SW 1271 (cell line): ENCODE results near the gene SH3BP4.

Experiments used
- DNase-seq, 2 experiments: peaks; one replicate each; lab custom pipeline; 2025; lab: John Stamatoyannopoulos, UW

Gene SH3BP4

DNA sequence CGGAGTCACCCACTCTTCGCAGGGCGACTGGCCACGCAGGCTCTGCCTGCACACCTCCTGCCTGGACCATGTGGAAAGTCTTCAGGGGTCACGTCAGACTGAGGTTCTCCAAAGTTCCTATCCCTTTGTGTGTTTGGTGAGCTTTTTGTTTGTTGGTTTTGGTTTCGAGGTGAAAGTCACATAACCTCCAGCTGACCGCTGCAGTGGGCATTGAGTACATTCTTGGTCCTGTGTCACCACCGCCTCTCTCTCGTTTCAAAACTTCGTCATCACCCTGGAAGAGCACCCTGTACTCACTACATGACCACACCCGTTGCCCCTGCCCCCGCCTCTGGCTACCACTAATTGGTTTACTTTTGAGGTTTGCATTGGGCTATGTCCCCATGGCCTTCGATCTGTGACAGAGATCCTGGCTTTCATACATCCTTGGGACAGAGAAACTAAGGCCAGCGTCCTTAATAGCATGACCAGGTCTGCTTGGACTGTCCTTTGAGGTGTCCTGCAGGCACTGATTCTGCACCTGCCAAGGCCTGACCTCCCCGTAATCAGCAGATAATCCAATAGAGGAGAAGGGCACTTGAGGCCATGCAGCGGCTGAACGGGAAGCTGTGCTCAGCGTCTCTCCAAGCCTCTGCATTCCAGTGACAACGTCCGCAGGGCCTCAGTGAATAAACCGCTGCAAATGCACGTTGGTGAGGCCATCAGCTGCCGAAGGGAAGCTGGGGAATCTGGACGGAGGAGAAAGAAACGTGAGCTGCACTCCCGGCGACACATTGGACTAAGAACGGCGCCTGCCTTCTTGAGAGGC lies 46.8 kb downstream of the SH3BP4 start:
- DNase-seq: no peak

DNA sequence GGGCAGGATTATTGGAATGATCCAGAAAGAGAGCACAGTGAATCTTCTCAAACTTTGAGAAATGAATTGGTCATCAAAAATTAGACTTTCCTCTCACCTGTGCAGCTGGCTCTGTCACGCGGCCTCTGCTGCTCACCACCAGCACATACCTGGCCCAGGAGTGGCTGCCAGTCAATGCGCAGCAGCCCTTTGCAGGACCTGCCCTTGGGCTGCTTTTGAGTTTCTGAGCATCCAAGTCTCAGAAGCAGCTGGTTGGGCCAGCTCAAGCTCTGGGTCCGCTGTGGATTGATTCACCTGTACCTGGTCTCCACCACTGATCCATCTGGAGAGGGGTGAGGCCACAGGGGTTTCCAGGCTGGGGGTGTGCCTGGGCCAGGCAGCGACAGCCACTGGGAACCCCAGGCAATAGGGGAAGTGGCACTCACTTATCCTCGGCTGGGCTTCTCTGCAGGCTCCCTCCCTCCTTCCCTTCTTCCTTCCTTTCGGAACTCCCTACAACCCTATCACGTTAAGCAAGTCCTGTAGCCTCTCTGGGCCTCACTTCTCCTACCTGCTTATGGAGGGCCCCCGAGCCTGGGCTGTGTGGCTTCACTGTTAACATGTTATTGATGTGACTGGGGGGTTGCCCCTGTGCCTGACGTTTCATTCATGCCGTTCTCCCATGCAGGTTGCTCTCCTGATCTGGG lies 48.1 kb downstream of the SH3BP4 start:
- DNase-seq: no peak

DNA sequence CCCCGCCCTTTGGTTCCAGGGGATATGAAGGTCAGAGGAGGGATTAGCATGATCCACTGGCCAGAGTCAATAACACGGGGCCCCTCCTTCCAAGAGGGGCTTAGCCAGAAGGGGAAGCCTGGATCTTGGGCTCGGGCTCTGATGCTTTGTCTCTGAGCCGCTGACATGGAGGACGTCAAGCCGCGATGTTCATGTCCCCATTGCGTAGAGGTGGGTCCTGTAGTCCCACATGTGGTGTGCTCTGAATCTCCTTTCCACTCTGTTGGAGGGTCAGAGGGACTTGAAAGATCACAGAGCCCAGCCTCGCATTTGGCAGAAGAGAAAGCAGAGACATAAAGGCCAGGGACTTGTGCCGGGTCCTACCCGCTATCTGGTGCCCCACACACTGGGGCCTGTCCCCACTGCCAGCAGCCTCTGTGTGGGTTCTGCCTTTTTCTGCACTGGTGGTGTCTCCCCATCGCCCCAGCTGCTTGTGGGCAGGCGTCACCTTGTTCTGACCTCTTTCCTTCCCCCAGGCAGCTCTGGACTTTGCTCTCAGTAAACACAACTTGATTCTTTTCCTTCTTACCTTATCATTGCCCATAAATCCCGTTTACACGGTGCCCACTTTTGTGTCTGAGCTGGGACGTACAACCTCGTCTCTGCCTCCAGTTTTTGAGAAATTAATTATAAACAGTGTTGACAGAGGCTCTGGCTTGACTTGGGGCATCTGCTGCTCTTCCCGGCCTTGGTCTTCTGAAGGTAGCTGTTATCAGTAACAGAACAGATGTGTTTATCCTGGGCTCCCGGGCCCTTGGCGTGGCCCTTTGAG lies 48.8 kb downstream of the SH3BP4 start:
- no peak for DNase-seq

DNA sequence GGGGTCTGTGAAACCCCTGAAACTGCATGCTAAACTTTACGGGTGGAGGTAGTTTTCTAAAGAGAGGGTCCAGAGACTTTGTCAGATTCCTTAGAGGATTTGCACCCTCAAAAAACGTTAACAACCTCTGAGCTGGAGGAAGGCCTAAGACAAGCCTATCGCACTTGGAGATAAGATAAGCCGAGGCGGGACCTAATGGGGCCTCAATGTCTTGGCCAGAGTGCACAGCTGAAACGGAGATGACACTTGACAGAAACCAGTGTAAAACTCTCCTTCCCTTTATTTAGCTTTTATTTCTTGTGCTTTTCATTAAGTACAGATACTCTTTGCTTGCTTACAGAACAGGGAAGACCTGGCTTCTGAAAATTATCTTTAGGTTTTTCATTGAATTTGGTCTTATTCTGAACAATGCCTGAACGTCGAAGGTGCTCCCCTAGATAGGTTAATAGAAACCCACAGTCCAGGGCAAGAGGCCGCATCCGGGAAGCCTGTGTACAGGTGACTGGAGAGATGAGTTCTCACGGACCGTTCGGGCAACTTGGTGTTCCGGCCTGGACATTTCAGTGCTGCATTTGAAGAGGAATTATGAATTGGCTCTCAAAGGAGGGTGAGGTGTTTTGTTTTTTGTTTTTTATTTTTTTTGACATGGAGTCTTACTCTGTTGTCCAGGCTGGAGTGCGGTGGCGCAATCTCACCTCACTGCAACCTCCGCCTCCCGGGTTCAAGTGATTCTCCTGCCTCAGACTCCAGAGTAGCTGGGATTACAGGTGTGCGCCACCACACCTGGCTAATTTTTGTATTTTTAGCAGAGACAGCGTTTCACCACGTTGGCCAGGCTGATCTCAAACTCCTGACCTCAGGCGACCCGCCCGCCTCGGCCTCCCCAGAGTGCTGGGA lies 49.7 kb downstream of the SH3BP4 start:
- no peak for DNase-seq

DNA sequence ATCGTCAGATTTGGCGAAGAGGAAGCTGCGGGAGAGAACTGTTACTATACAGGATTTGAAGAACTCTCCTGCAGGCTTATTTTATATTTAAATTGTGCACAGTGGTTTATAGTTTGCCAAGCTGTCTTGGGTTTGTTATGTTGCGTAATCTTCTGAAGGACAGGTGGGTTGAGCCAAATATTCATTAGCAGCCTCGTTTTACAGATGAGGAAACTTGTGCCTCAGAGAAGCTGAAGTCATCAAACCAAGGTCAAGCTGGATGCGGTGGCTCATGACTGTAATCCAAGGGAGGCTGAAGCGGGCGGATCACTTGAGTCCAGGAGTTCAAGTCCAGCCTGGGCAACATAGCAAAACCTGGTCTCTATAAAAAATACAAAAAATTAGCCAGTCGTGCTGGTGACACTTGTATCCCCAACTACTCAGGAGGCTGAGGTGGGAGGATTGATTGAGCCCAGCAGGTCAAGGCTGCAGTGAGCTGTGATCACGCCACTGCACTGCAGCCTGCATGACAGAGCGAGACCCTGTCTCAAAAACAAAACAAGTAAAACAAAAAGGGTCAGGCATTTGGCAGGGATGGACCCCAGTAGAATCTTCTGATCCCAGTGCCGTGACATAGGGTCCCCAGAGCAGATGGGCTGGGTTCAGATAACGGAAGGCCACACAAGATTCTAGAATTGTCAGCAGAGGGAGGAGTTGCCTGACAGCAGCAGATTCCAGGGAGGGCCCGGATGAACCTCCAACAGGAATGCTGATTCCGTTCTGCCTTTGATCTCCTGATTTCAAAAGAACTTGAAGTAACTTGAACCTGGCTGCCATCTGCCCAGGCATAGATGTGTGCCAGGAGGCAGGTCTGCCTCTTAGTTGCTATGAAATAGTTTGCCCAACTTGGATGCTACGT lies 50.6 kb downstream of the SH3BP4 start:
- DNase-seq: no peak

DNA sequence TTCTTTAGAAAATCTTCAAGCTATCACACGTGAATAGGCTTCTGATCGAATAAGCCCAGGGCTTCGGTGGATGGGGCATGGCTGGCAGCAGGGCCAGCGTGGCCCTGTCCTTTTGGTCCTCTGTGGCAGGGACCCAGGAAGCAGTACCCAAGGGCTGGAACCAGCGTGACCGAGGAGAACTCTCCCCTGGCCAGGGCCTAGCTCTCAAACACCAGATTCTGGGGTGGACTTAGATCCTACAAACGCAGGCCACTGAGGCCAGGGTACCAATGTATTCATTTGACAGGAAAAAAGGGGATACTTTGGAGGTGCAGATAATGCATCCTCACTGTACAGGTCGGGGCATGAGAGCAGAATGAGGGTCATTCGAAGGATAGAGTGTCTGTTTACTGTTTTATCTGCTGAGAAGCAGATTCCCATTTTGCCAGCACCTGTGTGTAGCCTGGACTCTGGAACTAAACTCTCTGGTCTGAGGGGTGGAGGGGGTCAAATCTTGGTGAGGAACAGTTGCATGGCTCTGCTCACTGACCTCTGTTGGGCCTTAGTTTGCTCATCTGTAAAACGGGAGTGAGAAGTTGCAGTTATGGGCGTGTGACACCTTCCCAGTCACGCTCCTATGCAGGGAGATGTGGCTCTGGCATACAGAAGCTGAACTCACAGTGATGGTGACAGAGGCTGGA lies 51.4 kb downstream of the SH3BP4 start:
- no peak for DNase-seq

DNA sequence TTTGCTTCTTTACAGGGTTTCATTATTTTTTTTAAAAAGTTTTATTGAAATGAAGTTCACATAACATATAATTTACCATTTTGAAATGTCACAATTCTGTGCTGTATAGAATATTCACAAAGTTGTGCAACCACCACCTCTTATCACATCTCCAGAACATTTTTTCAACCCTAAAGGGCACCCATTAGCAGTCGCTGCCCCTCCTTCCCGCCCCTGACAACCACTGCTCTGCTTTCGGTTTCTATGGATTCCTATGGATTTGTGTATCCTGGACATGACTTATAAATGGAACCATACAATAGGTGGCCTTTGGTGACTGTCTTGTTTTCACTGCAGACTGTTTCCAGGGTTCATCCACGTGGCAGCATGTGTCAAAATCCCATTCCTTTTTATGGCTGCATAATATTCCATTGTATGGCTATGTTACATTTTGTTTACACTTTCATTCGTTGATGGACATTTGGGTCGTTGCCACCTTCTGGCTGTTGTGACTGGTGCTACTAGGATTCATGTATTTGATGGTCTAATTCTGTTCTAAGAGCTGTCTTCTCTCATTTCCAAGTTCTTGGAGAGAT lies 52.6 kb downstream of the SH3BP4 start:
- no peak for DNase-seq

DNA sequence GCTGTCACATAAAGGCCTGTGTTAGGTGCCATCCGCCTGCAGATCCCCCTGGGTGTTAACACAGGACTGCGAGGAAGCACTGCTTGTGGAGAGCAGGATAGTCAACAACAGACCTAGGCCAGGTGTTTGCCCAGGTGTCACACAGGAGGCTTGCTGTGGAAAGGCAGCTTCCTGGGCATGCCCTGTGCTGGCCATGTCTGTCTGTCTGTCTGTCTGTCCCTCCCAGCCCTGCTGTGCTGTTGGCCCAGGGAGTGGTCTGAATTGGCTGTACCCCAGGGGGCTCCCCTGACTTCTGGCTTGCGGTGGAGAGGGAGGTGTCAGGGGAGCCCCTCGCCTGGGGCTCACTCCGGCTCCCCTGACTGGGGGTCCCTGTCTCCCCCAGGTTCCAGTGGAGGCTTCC lies 53.2 kb downstream of the SH3BP4 start:
- DNase-seq: no peak

DNA sequence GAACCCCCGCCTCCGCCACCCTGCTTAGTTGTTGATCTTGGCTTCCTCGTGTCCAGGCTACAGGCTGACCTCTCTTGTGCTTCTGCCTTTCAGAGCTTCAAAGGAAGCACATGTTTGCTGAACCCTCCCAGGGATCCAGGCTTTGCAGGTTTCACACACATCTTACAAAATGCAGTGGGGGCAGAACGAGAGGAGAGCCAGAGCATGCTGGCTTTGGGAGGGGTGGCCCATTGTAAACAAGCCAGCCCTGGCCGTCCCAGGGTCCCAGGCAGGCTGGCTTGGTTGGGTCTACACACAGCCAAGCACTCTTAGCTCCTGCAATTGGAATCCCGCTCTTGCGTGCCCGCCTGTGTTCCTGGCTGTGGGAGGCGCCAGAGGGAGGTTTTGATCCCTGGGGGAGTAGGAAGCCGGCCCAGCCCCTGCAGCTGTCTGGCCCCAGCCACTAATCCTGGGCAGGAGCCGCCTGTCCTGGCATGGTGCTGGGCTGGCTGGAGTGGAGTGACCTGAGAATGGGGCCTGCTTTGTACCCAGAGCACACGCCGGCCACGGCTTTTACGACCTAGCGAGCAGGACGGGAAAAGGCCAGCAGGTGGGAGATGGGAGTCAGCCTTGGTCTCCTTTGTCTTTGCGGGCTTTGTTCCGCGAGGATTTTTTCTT lies 53.9 kb downstream of the SH3BP4 start:
- no peak for DNase-seq

DNA sequence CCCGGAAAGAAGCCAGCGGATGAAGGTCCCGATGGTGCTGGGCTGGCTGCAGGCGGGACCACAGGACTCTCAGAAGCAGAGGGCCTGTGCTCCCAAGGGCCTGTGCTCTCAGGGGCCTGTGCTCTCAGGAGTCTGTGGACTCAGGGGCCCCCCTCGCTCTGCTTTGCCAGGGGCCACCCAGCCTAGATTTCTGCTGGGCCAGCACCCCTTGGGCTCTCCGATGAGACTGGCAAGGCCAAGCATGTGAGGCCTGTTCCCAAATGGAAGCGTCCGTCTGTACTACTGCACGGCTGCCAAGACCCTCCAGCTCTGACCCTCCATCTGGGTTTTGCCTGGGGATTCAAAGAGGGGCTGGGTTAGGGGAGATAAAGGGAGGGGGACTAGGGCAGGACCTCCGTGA lies 54.6 kb downstream of the SH3BP4 start:
- DNase-seq: no peak

DNA sequence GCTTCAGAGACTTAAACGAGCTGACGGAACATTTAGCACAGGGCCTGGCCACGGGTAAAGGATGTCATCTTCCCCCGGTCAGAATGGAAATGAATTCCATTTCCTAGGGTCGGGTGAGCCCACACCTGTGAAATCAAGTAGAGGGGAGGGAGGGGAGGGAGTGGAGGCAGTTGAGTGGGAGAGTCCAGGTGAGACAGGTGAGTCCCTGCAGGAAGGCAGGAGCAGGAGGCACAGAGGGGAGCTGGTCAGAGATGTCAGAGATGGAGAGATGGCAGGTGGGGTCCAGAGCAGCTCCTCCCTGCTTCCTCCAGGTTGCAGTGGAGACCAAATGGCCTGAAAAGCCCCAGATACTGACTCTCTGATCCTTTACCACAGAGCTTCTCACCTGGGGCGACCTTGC lies 55.2 kb downstream of the SH3BP4 start:
- DNase-seq: no peak

DNA sequence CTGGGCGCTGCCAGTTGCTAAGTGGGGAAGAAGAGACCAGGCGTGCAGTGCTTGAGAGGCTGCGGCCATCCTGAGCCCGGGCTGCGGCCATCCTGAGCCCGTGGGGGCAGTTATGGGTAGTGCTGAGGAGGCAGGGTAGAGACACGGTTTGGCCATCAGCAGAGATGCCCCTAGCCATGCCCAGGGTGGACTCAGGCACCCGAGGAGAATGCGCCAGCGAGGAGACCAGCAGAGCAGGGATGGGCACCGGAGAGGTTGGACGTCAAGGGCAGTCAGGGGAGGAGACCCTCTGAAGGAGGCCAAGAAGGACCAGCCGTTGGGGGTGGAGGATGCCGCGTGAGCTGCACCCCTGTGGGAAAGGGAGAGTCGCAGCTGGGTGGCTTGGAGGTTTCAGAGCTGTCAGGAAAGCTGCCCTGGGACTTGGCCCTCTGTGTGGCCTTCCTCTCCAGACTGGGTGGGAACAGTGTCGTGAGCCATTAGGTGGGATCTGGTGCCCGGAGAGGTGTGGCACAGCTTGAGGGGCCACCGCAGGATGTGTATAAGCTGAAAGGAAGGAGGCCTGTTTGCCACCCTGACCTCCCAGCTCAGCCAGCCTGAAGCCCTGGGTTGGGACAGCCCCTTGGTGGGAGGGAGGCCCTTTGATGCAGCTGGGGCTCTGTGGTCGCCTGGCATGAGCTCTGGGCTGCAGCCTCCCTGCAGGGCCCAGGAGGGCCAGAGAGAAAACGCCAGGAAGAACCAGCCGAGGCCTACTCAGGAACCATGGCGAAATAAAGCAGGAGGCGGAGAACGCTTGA lies 56.0 kb downstream of the SH3BP4 start:
- DNase-seq: no peak

DNA sequence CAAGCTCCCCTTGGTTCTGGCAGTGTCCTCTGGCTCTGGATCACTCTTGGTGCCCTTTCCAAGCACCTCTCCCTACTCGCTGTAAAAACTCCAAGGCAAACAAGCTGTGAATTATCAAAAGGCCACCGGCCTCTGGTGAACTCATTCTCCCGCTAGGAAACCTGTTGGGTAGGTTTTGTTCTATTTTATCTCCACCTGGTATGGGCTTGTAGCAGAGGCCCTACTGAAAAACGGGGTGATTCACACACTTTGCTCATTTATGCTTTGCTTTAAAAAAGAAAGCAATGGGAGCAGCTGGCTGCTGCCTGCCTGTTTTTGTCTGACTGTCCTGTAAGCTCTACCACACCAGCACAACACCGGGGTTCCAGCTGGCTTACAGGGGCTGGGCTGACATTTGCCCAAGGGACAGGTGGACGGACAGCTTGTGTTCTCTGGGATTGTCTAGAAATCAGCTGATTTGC lies 56.8 kb downstream of the SH3BP4 start:
- DNase-seq: no peak

DNA sequence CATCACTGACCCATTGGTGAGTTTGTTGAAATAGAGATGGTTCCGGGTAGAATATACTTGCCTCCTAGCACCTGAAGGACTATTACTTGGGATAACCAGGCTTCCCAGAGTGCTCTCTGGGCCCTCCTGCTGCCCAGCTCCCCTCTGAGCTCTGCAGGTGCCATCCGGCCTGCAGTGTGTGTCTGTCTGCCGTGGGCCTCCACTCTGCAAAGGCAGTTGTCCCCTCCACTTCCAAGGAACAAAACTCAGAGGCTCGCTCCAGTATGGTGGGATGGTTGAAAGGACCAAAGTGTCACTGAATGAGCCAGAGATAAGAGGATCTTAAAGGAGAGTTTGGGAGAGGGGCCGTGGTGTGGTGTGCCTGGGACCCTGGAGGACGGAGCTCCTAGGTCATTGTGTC lies 57.3 kb downstream of the SH3BP4 start:
- DNase-seq: no peak

DNA sequence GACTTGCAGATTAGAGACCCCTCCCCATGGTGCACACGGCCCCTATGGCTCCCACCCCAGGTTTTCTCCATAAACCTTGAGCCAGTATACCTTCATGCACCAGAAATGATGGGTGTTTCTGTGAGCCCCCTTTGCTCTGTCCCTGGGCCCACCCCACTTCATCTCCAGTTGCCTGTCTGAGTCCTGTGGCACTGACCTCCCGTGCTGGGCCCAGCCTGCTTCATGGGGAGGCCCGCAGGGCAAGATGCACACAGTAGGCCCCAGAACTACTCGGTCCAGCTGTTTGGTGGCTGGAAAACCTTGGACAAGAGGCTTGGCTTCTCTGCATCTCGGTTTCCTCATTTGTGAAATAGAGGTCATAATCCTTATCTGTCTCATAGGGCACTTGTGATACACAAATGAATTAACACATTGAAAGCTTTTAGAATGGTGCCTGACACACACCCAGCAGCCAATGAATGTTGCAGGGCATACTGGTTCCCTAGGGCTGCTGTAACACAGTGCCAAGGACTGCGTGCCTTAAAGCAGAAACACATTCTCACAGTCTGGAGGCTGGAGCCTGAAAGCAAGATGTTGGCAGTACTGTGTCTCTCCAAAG lies 58.4 kb downstream of the SH3BP4 start:
- DNase-seq: no peak

DNA sequence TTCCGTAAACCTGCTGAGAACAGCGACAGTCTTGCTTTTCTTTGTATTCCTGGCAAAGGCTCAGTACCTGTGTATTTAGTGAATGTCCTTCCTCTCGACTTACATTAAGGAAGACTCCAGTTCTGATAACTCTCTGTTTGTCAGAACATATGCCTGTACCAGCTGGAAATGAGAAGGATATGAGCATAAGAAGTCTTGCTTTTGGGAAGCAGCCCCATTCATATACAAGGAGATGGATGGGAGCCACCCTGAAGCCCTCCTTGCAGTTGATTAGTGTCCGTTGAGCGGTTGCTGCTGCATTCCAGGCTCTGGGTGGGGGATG lies 59.8 kb downstream of the SH3BP4 start:
- no peak for DNase-seq

DNA sequence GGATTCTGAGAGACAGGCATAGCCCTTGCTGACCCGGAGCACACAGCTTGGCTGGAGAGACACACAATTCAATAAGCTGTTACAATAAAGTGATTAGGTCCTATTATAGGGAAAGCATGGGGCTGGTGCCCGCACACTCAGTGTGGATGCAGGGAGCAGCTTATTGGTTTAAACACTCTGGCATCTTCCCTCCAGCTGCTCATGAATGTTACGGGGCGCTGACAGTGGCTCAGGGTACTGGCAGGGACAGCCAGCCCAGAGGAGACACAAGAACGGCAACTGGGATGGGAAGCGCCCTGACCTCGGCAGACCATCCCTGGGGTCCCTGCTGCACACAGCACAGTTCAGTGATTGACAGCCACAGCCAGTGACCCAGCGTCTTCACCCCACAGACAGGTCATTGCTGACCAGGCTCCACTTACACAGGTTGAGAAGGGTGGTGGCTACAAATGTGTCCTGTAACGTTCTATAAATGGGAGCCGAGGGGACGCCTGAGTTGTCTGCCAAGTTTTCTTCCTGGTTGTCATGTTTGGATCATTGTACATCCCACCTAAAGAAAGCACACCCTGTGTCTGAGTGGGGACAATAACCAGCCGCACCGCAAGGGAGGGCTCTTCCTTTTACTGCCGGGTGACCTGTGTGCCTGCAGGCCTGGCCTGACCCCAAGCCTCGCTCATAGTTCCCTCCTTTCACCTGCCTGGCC lies 60.3 kb downstream of the SH3BP4 start:
- no peak for DNase-seq
